NCI-H524 treated with DMSO at 0.1 percent for 48 hours (cell line): ENCODE data around the gene ACSM2A.
"Not testable (repeated sequence)": the region's sequence is repeated elsewhere in the genome, so short reads cannot be mapped to it uniquely, and the experiment has no call there.

ENCODE experiments used
- DNase-seq: peaks from one replicate; lab custom pipeline; 2025; lab: John Stamatoyannopoulos, UW

The ACSM2A gene

GRCh38 chr16:20451364-20451763 lies at the start of gene ACSM2A:
Gene ACSM2A (plus strand): TSS chr16:20451521. CDS start chr16:20460115, 8,594 bp downstream.
- not testable (repeated sequence) for DNase-seq

GRCh38 chr16:20402651-20403050 lies 48.7 kb upstream of the ACSM2A start:
- no peak for DNase-seq

GRCh38 chr16:20404637-20405036 lies 46.7 kb upstream of the ACSM2A start, which contains the start of gene PDILT:
Gene PDILT (minus strand): TSS chr16:20404737. CDS start chr16:20399300, 5,437 bp downstream.
- no peak for DNase-seq

DNA sequence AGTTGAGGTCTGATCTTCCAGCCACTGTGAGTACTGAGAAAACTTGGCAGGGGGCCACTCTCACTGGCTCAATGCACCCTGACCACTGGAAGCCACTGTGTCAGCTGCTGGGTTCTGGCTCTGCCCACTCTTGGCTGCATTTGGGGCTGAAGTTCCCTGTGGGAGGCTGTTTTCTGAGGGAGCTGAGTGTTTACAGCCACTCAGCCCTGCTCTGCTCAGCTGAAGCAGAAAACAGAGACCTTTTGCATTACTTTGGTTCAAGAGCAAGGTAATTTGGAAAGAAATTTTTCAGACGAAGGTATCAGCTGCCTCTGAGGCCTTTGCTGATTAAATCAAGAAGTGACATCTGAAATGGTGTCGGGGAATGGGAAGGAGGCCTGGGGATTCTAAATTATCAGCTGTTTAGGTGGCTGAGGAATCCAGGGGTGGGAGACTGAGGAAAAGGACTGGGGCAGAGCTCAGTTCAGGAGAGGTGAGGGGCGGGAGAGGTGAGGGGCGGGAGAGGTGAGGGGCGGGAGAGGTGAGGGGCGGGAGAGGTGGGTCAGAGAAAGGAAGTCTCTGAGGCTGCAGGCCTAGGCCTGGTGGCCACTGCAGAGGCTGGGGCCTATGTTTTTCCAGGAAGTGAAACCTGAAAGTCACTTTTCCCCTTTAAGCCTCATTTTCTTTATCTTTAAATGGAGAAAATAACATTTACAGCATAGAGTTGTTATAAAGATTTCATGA lies 41.8 kb upstream of the ACSM2A start, which contains the start of gene ACSM5:
Gene ACSM5, plus strand, starts transcription at position 137 of the 723 bp plus-strand sequence. CDS start 1,951 bp downstream, outside the sequence.
- DNase-seq: no peak

DNA sequence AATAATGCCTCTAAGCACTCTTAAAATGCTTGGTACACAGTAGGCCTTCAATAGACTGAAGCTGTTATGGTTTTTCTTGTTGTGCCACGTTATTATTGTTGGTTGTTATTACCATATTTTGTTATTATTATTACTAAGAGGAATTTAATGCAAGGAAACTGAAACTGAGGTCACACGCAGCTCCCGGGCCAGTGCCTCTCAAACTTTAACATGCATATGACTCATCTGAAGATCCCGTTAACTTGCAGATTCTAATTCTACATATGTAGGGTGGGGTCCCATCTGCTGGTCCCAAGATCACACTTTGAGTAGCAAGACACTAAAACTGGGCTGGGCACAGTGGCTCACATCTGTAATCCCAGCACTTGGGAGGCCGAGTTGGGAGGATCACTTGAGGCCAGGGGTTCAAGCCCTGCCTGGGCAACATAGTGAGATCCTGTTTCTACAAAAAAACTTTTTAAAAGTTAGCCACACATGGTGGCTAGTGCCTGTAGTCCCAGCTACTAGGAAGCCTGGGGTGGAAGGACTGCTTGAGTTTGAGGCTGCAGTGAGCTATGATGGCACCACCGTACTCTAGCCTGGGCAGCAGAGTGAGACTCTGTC lies 41.1 kb upstream of the ACSM2A start:
- no peak for DNase-seq

DNA sequence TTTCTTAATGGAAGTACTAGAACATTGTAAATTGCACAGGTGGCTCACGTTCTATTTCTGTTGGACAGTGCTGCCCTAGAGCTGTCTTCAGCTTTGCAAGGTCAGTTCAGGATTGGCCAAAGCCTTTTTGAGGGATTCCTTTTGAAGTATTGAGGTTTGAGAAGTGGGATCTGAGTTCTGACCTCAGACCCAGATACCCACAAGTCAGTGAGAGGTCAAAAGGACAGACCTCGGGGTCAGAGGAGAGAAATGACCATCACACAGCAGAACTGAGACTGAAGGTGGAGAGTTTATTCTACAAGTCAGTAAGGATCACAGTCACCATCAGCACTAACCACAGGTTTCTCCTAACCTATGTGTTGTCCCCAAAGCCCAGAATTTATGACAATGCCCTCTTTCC lies 40.3 kb upstream of the ACSM2A start:
- DNase-seq: no peak

GRCh38 chr16:20415541-20415940 lies 35.8 kb upstream of the ACSM2A start:
- no peak for DNase-seq

DNA sequence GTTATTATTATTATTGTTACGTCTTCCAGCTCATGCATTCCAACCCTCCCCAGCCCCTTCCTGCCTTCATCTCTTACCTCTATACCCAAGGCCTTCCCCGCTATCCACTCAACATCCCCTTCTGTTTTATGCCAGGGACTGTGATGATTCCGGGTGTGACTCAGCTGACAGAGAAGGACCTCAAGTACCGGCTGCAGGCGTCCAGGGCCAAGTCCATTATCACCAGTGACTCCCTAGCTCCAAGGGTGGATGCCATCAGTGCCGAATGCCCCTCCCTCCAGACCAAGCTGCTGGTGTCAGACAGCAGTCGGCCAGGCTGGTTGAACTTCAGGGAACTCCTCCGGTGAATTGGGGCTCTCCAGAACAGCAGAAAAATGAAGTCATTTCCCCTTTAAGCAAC lies 32.2 kb upstream of the ACSM2A start:
- DNase-seq: not testable (repeated sequence)

DNA sequence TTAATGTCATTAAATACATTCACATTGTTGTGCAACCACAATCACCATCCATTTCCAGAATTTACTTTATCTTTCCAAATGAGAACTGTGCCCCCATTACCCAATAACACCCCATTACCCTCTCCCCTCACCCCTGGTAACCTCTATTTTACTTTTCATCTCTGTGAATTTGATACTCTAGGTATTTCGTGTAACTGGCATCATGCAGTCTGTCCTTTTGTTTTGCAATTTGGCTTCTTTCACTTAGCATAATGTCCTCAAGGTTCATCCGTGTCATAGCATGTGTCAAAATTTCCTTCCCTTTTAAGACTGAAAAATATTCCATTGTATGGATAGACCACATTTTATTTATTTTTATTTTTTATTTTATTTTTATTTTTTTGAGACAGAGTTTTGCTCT lies 29.6 kb upstream of the ACSM2A start:
- DNase-seq: not testable (repeated sequence)

GRCh38 chr16:20423772-20424128 lies 27.6 kb upstream of the ACSM2A start:
- not testable (repeated sequence) for DNase-seq

DNA sequence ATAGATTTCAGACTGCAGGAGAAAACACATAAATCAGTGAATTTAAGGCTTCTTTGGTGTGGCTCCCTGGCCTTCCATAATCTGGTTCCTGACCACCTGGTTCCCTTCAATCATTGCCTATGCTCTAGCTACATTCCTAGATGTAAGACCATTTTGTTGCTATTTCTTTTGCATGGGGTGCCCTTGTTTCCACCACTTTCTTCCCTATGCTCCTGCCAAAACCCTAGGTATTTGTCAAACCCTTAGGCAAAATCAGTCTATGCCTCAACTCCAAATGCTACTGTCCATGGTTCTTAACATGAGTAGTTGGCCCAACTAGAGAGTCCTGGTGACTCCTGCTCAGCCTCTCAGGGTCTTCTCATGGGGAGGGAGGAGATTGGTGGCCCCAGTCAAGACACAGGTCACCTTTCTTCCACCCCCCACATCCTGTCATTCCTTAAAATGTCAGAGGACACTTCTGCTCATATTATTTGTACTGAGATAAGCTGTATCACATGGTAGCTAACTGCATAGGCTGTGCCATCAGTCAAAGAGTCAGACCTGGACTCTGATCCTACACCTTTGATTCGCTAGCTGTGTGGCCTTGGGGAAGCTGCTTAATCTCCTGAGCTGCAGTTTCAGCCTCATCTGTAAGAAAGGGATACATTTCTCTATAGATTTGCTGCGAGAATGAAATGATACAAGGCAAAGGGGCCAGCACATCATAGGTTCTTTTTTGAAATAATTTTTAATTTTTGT lies 27.0 kb upstream of the ACSM2A start:
- no peak for DNase-seq

- DNase-seq: not testable (repeated sequence)
Measured at GRCh38 chr16:20427401-20427797, 23.9 kb upstream of the ACSM2A start.

DNA sequence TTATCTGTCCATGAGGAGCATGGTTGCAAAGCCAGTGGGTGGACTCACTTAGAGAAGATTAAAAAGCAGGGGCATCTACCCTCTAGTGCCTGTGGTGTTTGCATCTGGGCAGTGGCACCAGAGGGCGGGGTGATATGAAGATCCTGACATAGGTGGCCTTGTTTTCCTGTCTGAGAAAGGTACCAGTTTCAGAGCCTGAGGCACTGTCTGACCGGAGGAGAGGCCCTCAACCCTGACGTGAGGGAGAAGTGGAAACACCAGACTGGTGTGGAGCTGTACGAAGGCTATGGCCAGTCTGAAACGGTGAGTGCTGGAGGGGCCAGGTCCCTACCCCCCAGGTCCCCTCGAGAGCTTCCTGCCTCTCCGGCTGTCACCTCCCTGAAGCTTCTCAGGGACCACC lies 21.8 kb upstream of the ACSM2A start:
- not testable (repeated sequence) for DNase-seq

- not testable (repeated sequence) for DNase-seq
Measured at GRCh38 chr16:20430480-20430879, 20.8 kb upstream of the ACSM2A start.

- DNase-seq: no peak
Measured at GRCh38 chr16:20430948-20431347, 20.4 kb upstream of the ACSM2A start.

GRCh38 chr16:20438950-20439349 lies 12.4 kb upstream of the ACSM2A start:
- not testable (repeated sequence) for DNase-seq

- not testable (repeated sequence) for DNase-seq
Measured at GRCh38 chr16:20439820-20440231, 11.5 kb upstream of the ACSM2A start.

- not testable (repeated sequence) for DNase-seq
Measured at GRCh38 chr16:20440731-20441130, 10.6 kb upstream of the ACSM2A start.

- no peak for DNase-seq
Measured at GRCh38 chr16:20441191-20441590, 10.1 kb upstream of the ACSM2A start.

DNA sequence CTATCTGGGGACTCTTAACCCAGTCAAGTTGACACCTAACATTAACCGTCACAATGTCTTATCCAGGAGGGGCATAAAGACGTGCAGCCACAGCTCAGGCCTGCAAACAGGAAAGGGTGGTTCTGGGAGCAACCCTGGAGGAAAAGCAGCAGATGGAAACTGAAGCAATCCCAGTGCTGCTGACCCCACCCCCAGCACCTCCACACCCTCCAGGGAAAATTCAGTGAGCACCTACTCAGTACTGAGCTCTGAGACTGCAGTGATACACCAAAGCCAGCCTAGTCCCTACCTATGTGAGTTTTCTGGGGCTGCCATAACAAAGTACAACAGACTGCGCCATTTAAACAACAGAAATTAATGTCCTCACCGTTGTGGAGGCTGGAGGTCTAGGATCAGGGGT lies 9.5 kb upstream of the ACSM2A start:
- not testable (repeated sequence) for DNase-seq

GRCh38 chr16:20446652-20447393 lies 4.5 kb upstream of the ACSM2A start:
- not testable (repeated sequence) for DNase-seq

- not testable (repeated sequence) for DNase-seq
Measured at GRCh38 chr16:20453633-20454032, 2.3 kb downstream of the ACSM2A start.
